GM12892 (cell line): ENCODE data around the gene PCGF3.

Experiments used
- POLR2A ChIP-seq: IDR thresholded peaks from 2 replicates; pipeline ENCODE4 v1.6.1; 2011; ENCODE audit warnings: low read depth, low read length, control low read depth
- POLR2AphosphoS5 ChIP-seq: IDR thresholded peaks from 2 replicates; pipeline ENCODE4 v1.6.1; 2011; ENCODE audit warnings: low read depth, low read length, control low read depth
- TAF1 ChIP-seq: IDR thresholded peaks from 2 replicates; pipeline ENCODE4 v1.6.1; 2011; ENCODE audit warnings: low read depth, mild to moderate bottlenecking, control low read depth, low read length, borderline replicate concordance

GRCh38 chr4:791898-792625 lies 86.4 kb downstream of the PCGF3 start:
- TF ChIP-seq POLR2A: no peak
- TF ChIP-seq POLR2AphosphoS5: no peak
- no peak for TF ChIP-seq TAF1
